ENCODE data around the gene PSME4. TPM values are rescaled to one million over a fixed set of nuclear protein-coding genes. Genes with fewer than 3 reads are reported as not detected.

The PSME4 gene
- total and polyA plus RNA-seq, 2 of the 13 experiments (the other 11 are each of a cell fraction or from before 2014, with no cell fraction given) = 52.1 to 77.8 TPM

GRCh38 chr2:53826587-53827397 is 144.0 kb downstream of the PSME4 start (continued):
- no peak for TF ChIP-seq DBP (CRISPR knock-in tag; IDR thresholded peaks at IDR 0.05; ENCODE audit: not compliant biosample characterization)
- peak; percentile 55; the same call in 1 of the 2 replicates for TF ChIP-seq ZBTB21 (CRISPR knock-in tag; IDR thresholded peaks at IDR 0.05)
- 0 out of 2 replicates have a peak, but pooled peaks have one; percentile 39 for TF ChIP-seq HINFP (CRISPR knock-in tag; IDR thresholded peaks at IDR 0.05; ENCODE audit: low read depth)
- TF ChIP-seq PCBP1 (IDR thresholded peaks at IDR 0.05; ENCODE audit: borderline replicate concordance, low read depth, low read length) = no peak
- TF ChIP-seq STAG1 (CRISPR knock-in tag; IDR thresholded peaks at IDR 0.05) = peak; percentile 17; the same call in 1 of the 2 replicates
- TF ChIP-seq ZNF740 (CRISPR knock-in tag; IDR thresholded peaks at IDR 0.05) = no peak
- TF ChIP-seq ZNF44 (CRISPR knock-in tag; IDR thresholded peaks at IDR 0.05) = no peak
- no peak for TF ChIP-seq KLF15 (CRISPR knock-in tag; IDR thresholded peaks at IDR 0.05; ENCODE audit: borderline replicate concordance)
- peak; percentile 93 for TF ChIP-seq SKI (IDR thresholded peaks at IDR 0.05; ENCODE audit: partially characterized antibody)
- TF ChIP-seq NFKBIZ (CRISPR knock-in tag; IDR thresholded peaks at IDR 0.05) = peak; percentile 98
- no peak for TF ChIP-seq ZNF850 (CRISPR knock-in tag; conservative IDR thresholded peaks at IDR 0.05)
- peak; percentile 56; the same call in 1 of the 2 replicates for TF ChIP-seq TAF1 (CRISPR knock-in tag; IDR thresholded peaks at IDR 0.05)
- TF ChIP-seq ZBTB25 (CRISPR knock-in tag; IDR thresholded peaks at IDR 0.05) = peak; percentile 97
- peak; percentile 60; the same call in 1 of the 2 replicates for TF ChIP-seq ZNF160 (CRISPR knock-in tag; IDR thresholded peaks at IDR 0.05)
- TF ChIP-seq ZNF510 (CRISPR knock-in tag; IDR thresholded peaks at IDR 0.05; ENCODE audit: low read depth) = no peak
- TF ChIP-seq SUZ12 (IDR thresholded peaks at IDR 0.05; ENCODE audit: low read depth, low read length) = no peak
- TF ChIP-seq NBN (conservative IDR thresholded peaks at IDR 0.05) = no peak
- no peak for TF ChIP-seq AHR (CRISPR knock-in tag; IDR thresholded peaks at IDR 0.05)
- no peak for TF ChIP-seq NR1H2 (CRISPR knock-in tag; IDR thresholded peaks at IDR 0.05; ENCODE audit: borderline replicate concordance, low read depth)
- TF ChIP-seq ARHGAP35 (CRISPR knock-in tag; IDR thresholded peaks at IDR 0.05; ENCODE audit: borderline replicate concordance) = no peak
- no peak for TF ChIP-seq FOSL1 (CRISPR knock-in tag; IDR thresholded peaks at IDR 0.05; ENCODE audit: borderline replicate concordance)
- TF ChIP-seq TARDBP (CRISPR knock-in tag; IDR thresholded peaks at IDR 0.05) = peak; percentile 97
- peak; percentile 64 for TF ChIP-seq ZBED4 (CRISPR knock-in tag; IDR thresholded peaks at IDR 0.05; ENCODE audit: borderline replicate concordance)

All from HepG2 (cell line).